Adipocyte (in vitro differentiated cells): ENCODE results near the gene CRYBB1.

Experiments
- DNase-seq: peaks from one replicate; pipeline ENCODE4 v3.0.0-alpha.2; 2015; ENCODE audit warnings: low read depth
- H3K27me3 ChIP-seq: replicated peaks from 2 replicates; pipeline ENCODE4 v1.7.0; 2013; ENCODE audit warnings: mild to moderate bottlenecking, low read length, moderate library complexity; ENCODE audit not compliant: control insufficient read depth, insufficient read depth
- H3K36me3 ChIP-seq: 2 replicates; pipeline ENCODE4 v1.7.0; 2013; ENCODE audit warnings: low read length, mild to moderate bottlenecking, moderate library complexity; ENCODE audit not compliant: control insufficient read depth, insufficient read depth, severe bottlenecking
- H3K4me1 ChIP-seq: 2 replicates; pipeline ENCODE4 v1.7.0; 2013; ENCODE audit warnings: mild to moderate bottlenecking, low read length, moderate library complexity; ENCODE audit not compliant: control insufficient read depth, insufficient read depth
- H3K4me3 ChIP-seq: 2 replicates; pipeline ENCODE4 v1.7.0; 2013; ENCODE audit warnings: mild to moderate bottlenecking, low read length, moderate library complexity
- H3K9ac ChIP-seq: 2 replicates; pipeline ENCODE4 v1.7.0; 2013; ENCODE audit warnings: mild to moderate bottlenecking, low read length, moderate library complexity
- H3K9me3 ChIP-seq: 2 replicates; pipeline ENCODE4 v1.7.0; 2013; ENCODE audit warnings: mild to moderate bottlenecking, low read length, moderate library complexity; ENCODE audit not compliant: control insufficient read depth

The CRYBB1 gene

GRCh38 chr22:26632422-26633155 is 14.8 kb upstream of the CRYBB1 start:
- no peaks in the 10 kb centered on the region for H3K36me3 ChIP-seq
- DNase-seq, result no peak

GRCh38 chr22:26631282-26631681 is 13.5 kb upstream of the CRYBB1 start:
- peaks cover 11% of the 10 kb centered on the region for H3K9me3 ChIP-seq
- no peaks in the 10 kb centered on the region for H3K36me3 ChIP-seq
- H3K27me3 ChIP-seq, result peaks cover 26% of the 10 kb centered on the region
- no peak overlapping the region for H3K9ac ChIP-seq
- no peak overlapping the region for H3K4me3 ChIP-seq
- no peaks in the 10 kb centered on the region for H3K4me1 ChIP-seq
- no peak for DNase-seq

More at GRCh38 chr22:26632422-26633155, 14.8 kb upstream of the CRYBB1 start:
- H3K27me3 ChIP-seq, result peaks cover 26% of the 10 kb centered on the region
- no peaks in the 10 kb centered on the region for H3K4me1 ChIP-seq
- H3K9ac ChIP-seq, result no peak overlapping the region
- H3K9me3 ChIP-seq, result peaks cover 11% of the 10 kb centered on the region
- H3K4me3 ChIP-seq, result no peak overlapping the region

GRCh38 chr22:26629988-26630761 is 12.3 kb upstream of the CRYBB1 start:
- Histone ChIP-seq H3K27me3 (peaks cover 31% of the 10 kb centered on the region), H3K4me1 (no peaks in the 10 kb centered on the region), H3K36me3 (no peaks in the 10 kb centered on the region), H3K9ac (no peak overlapping the region), H3K4me3 (no peak overlapping the region), H3K9me3 (peaks cover 11% of the 10 kb centered on the region)
- DNase-seq, result no peak

- DNase-seq, result no peak
- Histone ChIP-seq H3K27me3 (peaks cover 49% of the 10 kb centered on the region), H3K4me1 (no peaks in the 10 kb centered on the region), H3K36me3 (no peaks in the 10 kb centered on the region), H3K4me3 (no peak overlapping the region), H3K9me3 (no peaks in the 10 kb centered on the region), H3K9ac (no peak overlapping the region)
These were observed 7.0 kb upstream of the CRYBB1 start for GRCh38 chr22:26624803-26625202.

- no peaks in the 10 kb centered on the region for H3K4me1 ChIP-seq
- no peaks in the 10 kb centered on the region for H3K36me3 ChIP-seq
- DNase-seq, result no peak
- no peak overlapping the region for H3K9ac ChIP-seq
- H3K9me3 ChIP-seq, result no peaks in the 10 kb centered on the region
- H3K4me3 ChIP-seq, result no peak overlapping the region
- peaks cover 48% of the 10 kb centered on the region for H3K27me3 ChIP-seq
These were observed 6.2 kb upstream of the CRYBB1 start for GRCh38 chr22:26623984-26624383.

GRCh38 chr22:26621663-26622062 is 3.8 kb upstream of the CRYBB1 start, which contains the start of gene CRYBA4:
CRYBA4 (plus strand) TSS chr22:26621963; CDS start chr22:26622597, 634 bp downstream.
- H3K4me3 ChIP-seq, result no peak within 1 kb of the TSS
- H3K4me1 ChIP-seq, result no peaks in the 10 kb centered on the region
- no peaks in the 10 kb centered on the region for H3K9me3 ChIP-seq
- H3K9ac ChIP-seq, result no peak within 1 kb of the TSS
- DNase-seq, result no peak
- H3K36me3 ChIP-seq, result no peaks in the 10 kb centered on the region
- H3K27me3 ChIP-seq, result peaks cover 50% of the 10 kb centered on the region

GRCh38 chr22:26620197-26620596 is 2.4 kb upstream of the CRYBB1 start:
- H3K4me1 ChIP-seq, result no peaks in the 10 kb centered on the region
- no peaks in the 10 kb centered on the region for H3K36me3 ChIP-seq
- no peak for DNase-seq
- no peak overlapping the region for H3K4me3 ChIP-seq
- peaks cover 56% of the 10 kb centered on the region for H3K27me3 ChIP-seq
- H3K9me3 ChIP-seq, result no peaks in the 10 kb centered on the region
- no peak overlapping the region for H3K9ac ChIP-seq

- Histone ChIP-seq H3K36me3 (no peaks in the 10 kb centered on the region), H3K4me1 (no peaks in the 10 kb centered on the region), H3K27me3 (peaks cover 57% of the 10 kb centered on the region), H3K4me3 (no peak overlapping the region), H3K9me3 (no peaks in the 10 kb centered on the region), H3K9ac (no peak overlapping the region)
- DNase-seq, result no peak
These were observed 1.7 kb upstream of the CRYBB1 start for GRCh38 chr22:26619510-26619909.

GRCh38 chr22:26618455-26618854 is 628 bp upstream of the CRYBB1 start:
- H3K4me1 ChIP-seq, result no peaks in the 10 kb centered on the region
- no peaks in the 10 kb centered on the region for H3K9me3 ChIP-seq
- peaks cover 53% of the 10 kb centered on the region for H3K27me3 ChIP-seq
- H3K9ac ChIP-seq, result no peak overlapping the region
- no peak overlapping the region for H3K4me3 ChIP-seq
- DNase-seq, result no peak
- no peaks in the 10 kb centered on the region for H3K36me3 ChIP-seq

- Histone ChIP-seq H3K36me3 (no peaks in the 10 kb centered on the region), H3K9me3 (no peaks in the 10 kb centered on the region), H3K9ac (no peak overlapping the region), H3K4me3 (no peak overlapping the region), H3K27me3 (peaks cover 58% of the 10 kb centered on the region), H3K4me1 (no peaks in the 10 kb centered on the region)
- DNase-seq, result no peak
These were observed 1.2 kb downstream of the CRYBB1 start for GRCh38 chr22:26616650-26617049.

GRCh38 chr22:26615830-26616435 is 1.9 kb downstream of the CRYBB1 start:
- Histone ChIP-seq H3K9ac (no peak overlapping the region), H3K9me3 (no peaks in the 10 kb centered on the region), H3K4me3 (no peak overlapping the region), H3K27me3 (peaks cover 51% of the 10 kb centered on the region), H3K4me1 (peaks cover 1% of the 10 kb centered on the region), H3K36me3 (no peaks in the 10 kb centered on the region)
- DNase-seq, result no peak
